H1 (cell line): ENCODE results near the gene IMP3. TPM values are rescaled to one million over a fixed set of nuclear protein-coding genes. Genes with fewer than 3 reads are reported as not detected.

Source experiments
- CTCF ChIA-PET: fragments of 300-600 bp; sonication (Branson Sonifier 250); formaldehyde crosslinking; loops from one replicate; lab custom pipeline; 2021; ENCODE audit not compliant: partially characterized antibody; lab: Charles Lee
- POLR2A ChIA-PET: fragments of 300-600 bp; sonication (Branson Sonifier 250); formaldehyde crosslinking; loops from one replicate; lab custom pipeline; 2021; ENCODE audit warnings: inconsistent platforms; ENCODE audit not compliant: partially characterized antibody; lab: Charles Lee
- DNase-seq, 2 experiments: peaks; one replicate each; pipeline versions ENCODE4 v3.0.0 to v3.0.0-alpha.2; 2010 to 2022; ENCODE audit warnings: low spot score in 2 of 2, low read depth in 1 of 2, mixed read lengths in 1 of 2
- FAIRE-seq: peaks from 2 replicates; lab custom pipeline; 2011; peaks lifted over from hg19 to GRCh38; lab: Jason Lieb, UNC
- H2AFZ ChIP-seq: 2 replicates; pipeline ENCODE4 v1.8.1; 2012; ENCODE audit warnings: low read length, inconsistent platforms
- H2AK5ac ChIP-seq: 2 replicates; pipeline ENCODE4 v1.6.1; 2013; ENCODE audit warnings: low read depth, low read length
- H2BK120ac ChIP-seq: replicated peaks from 2 replicates; pipeline ENCODE3; 2013; ENCODE audit warnings: low read depth, low read length, inconsistent platforms
- H2BK12ac ChIP-seq: 2 replicates; pipeline ENCODE4 v1.6.1; 2013; ENCODE audit warnings: low read depth, low read length
- H2BK15ac ChIP-seq: 2 replicates; pipeline ENCODE4 v1.6.1; 2013; ENCODE audit warnings: low read length
- H2BK20ac ChIP-seq: 2 replicates; pipeline ENCODE4 v1.6.1; 2013; ENCODE audit warnings: low read length
- H2BK5ac ChIP-seq: 2 replicates; pipeline ENCODE4 v1.6.1; 2013; ENCODE audit warnings: low read depth, low read length
- H3K14ac ChIP-seq: 2 replicates; pipeline ENCODE4 v1.6.1; 2013; ENCODE audit warnings: inconsistent platforms; ENCODE audit not compliant: insufficient read length
- H3K18ac ChIP-seq: 2 replicates; pipeline ENCODE4 v1.6.1; 2013; ENCODE audit warnings: low read length; ENCODE audit errors: extremely low read depth
- H3K23ac ChIP-seq: 2 replicates; pipeline ENCODE4 v1.6.1; 2013; ENCODE audit warnings: inconsistent platforms; ENCODE audit not compliant: insufficient read length
- H3K23me2 ChIP-seq: 2 replicates; pipeline ENCODE4 v1.6.1; 2013; ENCODE audit warnings: low read depth, low read length
- H3K27ac ChIP-seq: 2 replicates; pipeline ENCODE4 v1.6.1; 2011; ENCODE audit warnings: low read depth, low read length, inconsistent platforms
- H3K27me3 ChIP-seq, 4 experiments: replicated peaks in 1 of 4; 1 replicate in 1 of 4; 2 replicates in 3 of 4; pipeline versions ENCODE4 v1.6.1 to v1.8.1; 2011 to 2013; ENCODE audit warnings: low read length in 3 of 4, mild to moderate bottlenecking in 3 of 4, inconsistent platforms in 2 of 4, mixed read lengths in 2 of 4, moderate library complexity in 1 of 4; ENCODE audit not compliant: control insufficient read depth in 3 of 4, insufficient read depth in 3 of 4; ENCODE audit errors: extremely low read depth in 1 of 4
- H3K36me3 ChIP-seq, 4 experiments: 2 replicates each; pipeline versions ENCODE4 v1.6.1 to v1.8.1; 2011 to 2013; ENCODE audit warnings: mild to moderate bottlenecking in 4 of 4, low read length in 3 of 4, moderate library complexity in 2 of 4, control low read depth in 1 of 4, inconsistent platforms in 1 of 4; ENCODE audit not compliant: insufficient read depth in 4 of 4, control insufficient read depth in 2 of 4
- H3K4ac ChIP-seq: replicated peaks from 2 replicates; pipeline ENCODE3; 2013; ENCODE audit warnings: low read length, low read depth, mixed read lengths, inconsistent platforms; ENCODE audit not compliant: insufficient read length
- H3K4me1 ChIP-seq, 4 experiments: replicated peaks in 1 of 4; 1 replicate in 1 of 4; 2 replicates in 3 of 4; pipeline versions ENCODE4 v1.6.1 to v1.8.1; 2011 to 2013; ENCODE audit warnings: low read length in 3 of 4, inconsistent platforms in 2 of 4, mixed read lengths in 1 of 4; ENCODE audit not compliant: insufficient read depth in 4 of 4, control insufficient read depth in 3 of 4
- H3K4me2 ChIP-seq, 2 experiments: 2 replicates each; pipeline versions ENCODE4 v1.6.1 to v1.8.1; 2011 to 2013; ENCODE audit warnings: low read depth in 2 of 2, low read length in 2 of 2, control low read depth in 1 of 2, inconsistent platforms in 1 of 2, mild to moderate bottlenecking in 1 of 2; ENCODE audit not compliant: insufficient read depth in 1 of 2
- H3K4me3 ChIP-seq, 4 experiments: fragments of 200-600, 300-600 bp in 1 of 4; sonication (generic), shearing (Covaris generic), sonication (Bioruptor Twin) in 1 of 4; 2 replicates each; pipeline versions ENCODE4 v1.5.1 to v1.8.1; 2011 to 2016; ENCODE audit warnings: low read length in 4 of 4, low read depth in 3 of 4, control low read depth in 2 of 4, inconsistent platforms in 2 of 4, mild to moderate bottlenecking in 2 of 4, mixed read lengths in 1 of 4, moderate library complexity in 1 of 4; ENCODE audit not compliant: insufficient read depth in 2 of 4; ENCODE audit errors: extremely low read depth in 1 of 4
- H3K56ac ChIP-seq: replicated peaks from 2 replicates; pipeline ENCODE3; 2013; ENCODE audit warnings: low read depth, mild to moderate bottlenecking, mixed read lengths, low read length, inconsistent platforms; ENCODE audit not compliant: insufficient read length
- H3K79me1 ChIP-seq: 2 replicates; pipeline ENCODE4 v1.6.1; 2013; ENCODE audit warnings: low read depth, low read length, control low read depth
- H3K79me2 ChIP-seq, 2 experiments: 2 replicates each; pipeline versions ENCODE4 v1.6.1 to v1.8.1; 2012 to 2013; ENCODE audit warnings: low read length in 2 of 2, mild to moderate bottlenecking in 2 of 2, inconsistent platforms in 1 of 2; ENCODE audit not compliant: insufficient read depth in 2 of 2, control insufficient read depth in 1 of 2
- H3K9ac ChIP-seq, 4 experiments: replicated peaks in 1 of 4; 1 replicate in 1 of 4; 2 replicates in 3 of 4; pipeline versions ENCODE4 v1.6.1 to v1.8.1; 2011 to 2013; ENCODE audit warnings: low read depth in 3 of 4, low read length in 3 of 4, control low read depth in 2 of 4, mild to moderate bottlenecking in 2 of 4, moderate library complexity in 2 of 4, inconsistent platforms in 1 of 4; ENCODE audit errors: extremely low read depth in 1 of 4
- H3K9me3 ChIP-seq, 2 experiments: 2 replicates each; pipeline versions ENCODE4 v1.6.1 to v1.8.1; 2012 to 2013; ENCODE audit warnings: mild to moderate bottlenecking in 2 of 2, moderate library complexity in 2 of 2, control low read depth in 1 of 2, inconsistent platforms in 1 of 2, low read depth in 1 of 2, low read length in 1 of 2, mixed read lengths in 1 of 2; ENCODE audit not compliant: insufficient read depth in 2 of 2
- H4K20me1 ChIP-seq, 2 experiments: replicated peaks in 1 of 2; 2 replicates each; pipeline versions ENCODE3 to v1.8.1; 2011 to 2013; ENCODE audit warnings: inconsistent platforms in 2 of 2, low read length in 2 of 2, mild to moderate bottlenecking in 1 of 2; ENCODE audit not compliant: insufficient read depth in 2 of 2, control insufficient read depth in 1 of 2
- H4K5ac ChIP-seq: 2 replicates; pipeline ENCODE4 v1.6.1; 2013; ENCODE audit warnings: low read length, low read depth, mixed read lengths, inconsistent platforms; ENCODE audit not compliant: insufficient read length
- H4K8ac ChIP-seq: 2 replicates; pipeline ENCODE4 v1.8.0; 2013; ENCODE audit warnings: mild to moderate bottlenecking, moderate library complexity, low read length, inconsistent platforms; ENCODE audit not compliant: insufficient read depth; ENCODE audit errors: extremely low read depth
- H4K91ac ChIP-seq: replicated peaks from 2 replicates; pipeline ENCODE3; 2013; ENCODE audit warnings: low read length, mixed read lengths, inconsistent platforms; ENCODE audit not compliant: insufficient read length
- JUND ChIP-seq: IDR thresholded peaks from 2 replicates; pipeline ENCODE4 v1.6.1; 2011; ENCODE audit warnings: mild to moderate bottlenecking, improper control_type of control experiment, low read length
- WGBS, 2 experiments: shearing (Covaris generic) in 1 of 2; methylation state at CpG; one replicate each; pipeline versions ENCODE4 v1.1.6 to v1.1.7; 2013 to 2015; ENCODE audit warnings: low lambda C conversion rate in 2 of 2, mixed read lengths in 2 of 2, inconsistent platforms in 1 of 2, low coverage in 1 of 2, missing lambda C conversion rate in 1 of 2; ENCODE audit not compliant: insufficient replicate concordance in 2 of 2, insufficient coverage in 1 of 2, insufficient read length in 1 of 2; ENCODE audit errors: extremely low coverage in 1 of 2, missing lambda C conversion rate in 1 of 2; 5-methylcytosine and 5-hydroxymethylcytosine counted together
- polyA plus RNA-seq, 7 experiments: library from polyadenylated mRNA; depleted of rRNA in 3 of 7; stranded (reverse) in 5 of 7; unstranded in 2 of 7; fragments of >200 nt in 5 of 7; fragments of 200-250 nt in 2 of 7; gene quantifications; 1 replicate in 5 of 7; 2 replicates in 1 of 7; 4 replicates in 1 of 7; pipeline versions ENCODE4 v1.2.1 to v1.2.3, GENCODE V29; 2011 to 2013; ENCODE audit warnings: missing spikeins in 2 of 7, mixed read lengths in 2 of 7
- total RNA-seq: library from RNA; stranded (reverse); fragmentation: NEBNext Ultra II Directional; extraction: Animal tissue kit (Norgen Biotek cat#: 25700); gene quantifications from 2 replicates; pipeline ENCODE4 v1.2.1, GENCODE V29; 2021

Gene IMP3
- total and polyA plus RNA-seq, 2 of the 8 experiments (the other 6 are each of a cell fraction or from before 2014, with no cell fraction given), result 114 to 273 TPM

GRCh38 chr15:75620841-75621391, 19.1 kb downstream of the IMP3 start:
- TF ChIP-seq JUND, result no peak
- TF ChIP-seq, all 59 proteins: peak for 0
- Histone ChIP-seq H2BK12ac (no peak overlapping the region), H2BK120ac (no peak overlapping the region), H2BK15ac (no peak overlapping the region), H3K4ac (no peak overlapping the region), H4K5ac (no peak overlapping the region), H2BK5ac (no peak overlapping the region), H3K4me3 (no peak overlapping the region), H3K79me1 (no peaks in the 10 kb centered on the region; the same call in 1 of the 2 replicates), H3K56ac (no peak overlapping the region), H4K20me1 (no peaks in the 10 kb centered on the region), H2BK20ac (no peak overlapping the region), H3K4me2 (no peak overlapping the region), H3K9ac (no peak overlapping the region), H2AFZ (no peak overlapping the region), H3K27ac (no peak overlapping the region), H4K8ac (no peak overlapping the region; the same call in 1 of the 2 replicates), H3K4me1 (peaks cover 0 to under 1% (median 0%) of the 10 kb centered on the region in 4 experiments; a peak in 1 of 7 replicates), H3K14ac (no peak overlapping the region), H3K9me3 (no peaks in the 10 kb centered on the region), H3K79me2 (no peaks in the 10 kb centered on the region), H4K91ac (no peak overlapping the region), H3K23ac (no peak overlapping the region), H3K36me3 (peaks cover 6 to 26% (median 14%) of the 10 kb centered on the region in 4 experiments), H3K27me3 (no peaks in the 10 kb centered on the region), H3K18ac (no peak overlapping the region), H3K23me2 (peaks cover 1% of the 10 kb centered on the region), H2AK5ac (no peak overlapping the region)
- DNase-seq (no peak), FAIRE-seq (no peak)
- WGBS, 2 experiments, result 95% methylated on average over 7 of the region's 7 CpGs; no CpG with 5 or more reads in 1 of the 2 experiments
- ChIA-PET CTCF (interaction anchor here (1.0 to 2.8 kb wide), 8 partner anchors 12 to 112 kb away, joined by 3 to 13 read pairs (median 4); no protein-coding TSS in a partner anchor), POLR2A (interaction anchor here (0.5 to 2.0 kb wide), 3 partner anchors 9 to 285 kb away, joined by 3 to 6 read pairs (median 4); partner anchors contain the start of genes COMMD4 and IMP3)
